Smooth muscle cell (in vitro differentiated cells): ENCODE results near the gene PRKG1. TPM values are rescaled to one million over a fixed set of nuclear protein-coding genes. Genes with fewer than 3 reads are reported as not detected.

Experiments used
- DNase-seq: peaks from one replicate; lab custom pipeline; 2025; ENCODE audit not compliant: unreplicated experiment; lab: John Stamatoyannopoulos, UW
- H2AFZ ChIP-seq: fragments of 200-600 bp; sonication (generic); 2 replicates; pipeline ENCODE4 v1.6.0; 2016; ENCODE audit warnings: antibody characterized with exemption, low read depth, mild to moderate bottlenecking
- H3F3A ChIP-seq: fragments of 200-600 bp; sonication (generic); 2 replicates; pipeline ENCODE4 v1.6.0; 2017; ENCODE audit warnings: antibody characterized with exemption, low read depth
- H3K27ac ChIP-seq: fragments of 200-600 bp; sonication (generic); 2 replicates; pipeline ENCODE4 v1.5.1; 2016; ENCODE audit warnings: low read depth, mild to moderate bottlenecking
- H3K27me3 ChIP-seq: fragments of 200-600 bp; sonication (generic); 2 replicates; pipeline ENCODE4 v1.6.1; 2016; ENCODE audit warnings: low read depth, mild to moderate bottlenecking
- H3K36me3 ChIP-seq: fragments of 200-600 bp; sonication (generic); 2 replicates; pipeline ENCODE4 v1.5.1; 2016; ENCODE audit warnings: low read depth
- H3K4me1 ChIP-seq: fragments of 200-600 bp; sonication (generic); 2 replicates; pipeline ENCODE4 v1.5.1; 2016; ENCODE audit warnings: low read depth
- H3K4me2 ChIP-seq: fragments of 200-600 bp; sonication (generic); 2 replicates; pipeline ENCODE4 v1.6.0; 2016; ENCODE audit warnings: mild to moderate bottlenecking
- H3K4me3 ChIP-seq: fragments of 200-600 bp; sonication (generic); 2 replicates; pipeline ENCODE4 v1.5.1; 2016; ENCODE audit warnings: mild to moderate bottlenecking
- H3K79me2 ChIP-seq: fragments of 200-600 bp; sonication (generic); 2 replicates; pipeline ENCODE4 v1.6.0; 2016; ENCODE audit warnings: low read depth, mild to moderate bottlenecking
- H3K9ac ChIP-seq: fragments of 200-600 bp; sonication (generic); 2 replicates; pipeline ENCODE4 v1.6.0; 2016; ENCODE audit warnings: low read depth
- H3K9me3 ChIP-seq: fragments of 200-600 bp; sonication (generic); replicated peaks from 2 replicates; pipeline ENCODE4 v1.5.1; 2016; ENCODE audit warnings: low read depth
- H4K20me1 ChIP-seq: fragments of 200-600 bp; sonication (generic); 2 replicates; pipeline ENCODE4 v1.6.0; 2016; ENCODE audit warnings: low read depth
- CTCF ChIP-seq: fragments of 200-600 bp; sonication (generic); IDR thresholded peaks from 2 replicates; pipeline ENCODE4 v1.5.1; 2017; ENCODE audit warnings: borderline replicate concordance, mild to moderate bottlenecking, antibody characterized with exemption; ENCODE audit not compliant: insufficient read depth, poor library complexity, severe bottlenecking
- WGBS: methylation state at CpG from one replicate; pipeline ENCODE4 v1.1.7; 2016; ENCODE audit warnings: low lambda C conversion rate; 5-methylcytosine and 5-hydroxymethylcytosine counted together
- polyA plus RNA-seq: library from polyadenylated mRNA; unstranded; fragments of >200 nt; fragmentation: Nextera tagmentation; extraction: Ambion mirVana; gene quantifications from 2 replicates; pipeline ENCODE4 v1.2.1, GENCODE V29; 2016
- total RNA-seq: library from RNA; depleted of rRNA; stranded (reverse); fragments of >200 nt; gene quantifications from 2 replicates; pipeline ENCODE4 v1.2.3, GENCODE V29; 2014

Gene PRKG1
- total and polyA plus RNA-seq, 2 experiments from 2014 or later, result 7.2 to 13.4 TPM

DNA sequence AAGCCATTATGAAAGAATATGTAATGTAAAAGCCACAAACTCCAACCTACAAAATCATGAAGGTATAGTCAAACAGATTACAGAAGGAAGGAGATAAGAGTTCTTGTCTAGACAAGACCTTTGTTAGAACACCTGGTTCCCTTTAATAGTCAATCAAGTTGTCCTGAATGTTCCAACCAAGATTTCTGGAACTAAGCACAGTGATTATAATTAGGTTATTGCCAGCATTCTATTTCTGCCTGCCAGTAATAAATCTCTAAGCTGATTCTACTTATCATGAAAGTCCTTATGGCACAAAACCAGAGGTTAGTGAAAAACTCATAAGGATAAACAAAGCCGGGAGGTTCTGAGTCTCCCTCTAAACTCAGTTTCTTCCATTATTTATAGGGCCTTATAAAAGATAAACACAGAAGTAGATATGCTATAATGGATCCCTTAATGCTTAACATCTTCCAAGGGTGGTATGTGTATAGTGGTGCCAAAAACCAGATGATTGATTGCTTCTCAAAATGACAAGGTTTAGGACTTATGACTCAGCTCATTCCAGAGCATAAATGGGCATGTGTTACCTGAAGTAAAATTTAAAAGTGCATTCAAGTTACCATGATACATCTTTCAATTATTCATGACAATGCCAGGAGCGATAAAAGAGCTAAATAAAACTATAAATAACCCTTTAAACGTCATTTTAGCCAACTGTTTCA, 387.9 kb downstream of the PRKG1 start:
- 51% methylated on average over 3 of the region's 3 CpGs for WGBS
- Histone ChIP-seq H4K20me1 (peaks cover 4% of the 10 kb centered on the region), H3K4me2 (no peak overlapping the region), H3K27ac (no peak overlapping the region), H3K79me2 (no peaks in the 10 kb centered on the region), H3K9ac (no peak overlapping the region), H3K9me3 (no peaks in the 10 kb centered on the region), H3K4me1 (no peaks in the 10 kb centered on the region), H3F3A (no peaks in the 10 kb centered on the region), H2AFZ (no peak overlapping the region), H3K4me3 (no peak overlapping the region), H3K27me3 (no peaks in the 10 kb centered on the region), H3K36me3 (no peaks in the 10 kb centered on the region)
- no peak for DNase-seq
- no peak for TF ChIP-seq CTCF

DNA sequence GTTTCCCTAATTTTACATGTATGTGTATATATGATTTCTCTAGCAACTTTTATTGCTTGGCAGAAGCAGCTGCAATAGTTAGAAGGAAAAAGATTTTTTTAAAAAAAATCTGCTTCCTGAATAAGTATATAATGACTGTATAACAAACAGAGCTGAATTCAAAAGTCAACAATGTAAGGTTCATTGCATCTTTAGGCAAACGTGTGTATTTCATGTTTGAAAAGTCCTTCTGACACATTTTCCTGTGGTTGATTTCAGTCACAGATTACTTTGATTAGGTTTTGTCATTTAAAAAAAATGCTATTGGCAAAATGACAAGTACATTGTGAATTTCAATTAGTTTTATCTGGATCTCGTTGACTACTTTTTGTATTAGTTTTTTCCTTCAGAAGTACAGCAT, 394.1 kb downstream of the PRKG1 start:
- 90% methylated on average over 2 of the region's 2 CpGs for WGBS
- Histone ChIP-seq H4K20me1 (peaks cover 8% of the 10 kb centered on the region), H3K27ac (no peak overlapping the region), H3F3A (no peaks in the 10 kb centered on the region), H3K4me2 (no peak overlapping the region), H3K79me2 (no peaks in the 10 kb centered on the region), H3K9ac (no peak overlapping the region), H3K4me3 (no peak overlapping the region), H2AFZ (no peak overlapping the region), H3K9me3 (no peaks in the 10 kb centered on the region), H3K4me1 (no peaks in the 10 kb centered on the region), H3K36me3 (no peaks in the 10 kb centered on the region), H3K27me3 (no peaks in the 10 kb centered on the region)
- no peak for TF ChIP-seq CTCF
- no peak for DNase-seq

DNA sequence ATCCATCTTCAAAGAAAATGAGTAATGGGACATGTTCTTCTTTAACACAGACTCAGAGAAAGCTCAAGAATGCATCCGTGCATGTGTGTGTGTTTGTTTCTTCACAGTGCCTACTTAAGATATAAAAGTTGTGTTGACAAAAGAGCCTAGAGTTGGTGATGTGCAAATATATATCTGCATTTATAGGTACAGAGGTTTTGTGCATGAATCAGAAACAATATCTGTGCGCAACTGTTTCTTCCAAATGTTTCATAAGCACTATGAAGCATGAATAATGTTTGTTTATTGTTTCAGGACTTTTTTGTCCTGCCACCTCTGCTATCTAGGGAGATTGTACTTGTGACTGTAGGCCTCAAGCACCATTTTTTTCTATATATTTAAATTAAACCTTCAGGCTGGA, 395.4 kb downstream of the PRKG1 start:
- Histone ChIP-seq H4K20me1 (peaks cover 8% of the 10 kb centered on the region), H3K27ac (no peak overlapping the region), H3K36me3 (no peaks in the 10 kb centered on the region), H3K4me2 (no peak overlapping the region), H3K4me1 (no peaks in the 10 kb centered on the region), H3K4me3 (no peak overlapping the region), H3K79me2 (no peaks in the 10 kb centered on the region), H2AFZ (no peak overlapping the region), H3K9me3 (no peaks in the 10 kb centered on the region), H3K27me3 (no peaks in the 10 kb centered on the region), H3F3A (no peaks in the 10 kb centered on the region), H3K9ac (no peak overlapping the region)
- no peak for TF ChIP-seq CTCF
- 91% methylated on average over 2 of the region's 2 CpGs for WGBS
- no peak for DNase-seq

DNA sequence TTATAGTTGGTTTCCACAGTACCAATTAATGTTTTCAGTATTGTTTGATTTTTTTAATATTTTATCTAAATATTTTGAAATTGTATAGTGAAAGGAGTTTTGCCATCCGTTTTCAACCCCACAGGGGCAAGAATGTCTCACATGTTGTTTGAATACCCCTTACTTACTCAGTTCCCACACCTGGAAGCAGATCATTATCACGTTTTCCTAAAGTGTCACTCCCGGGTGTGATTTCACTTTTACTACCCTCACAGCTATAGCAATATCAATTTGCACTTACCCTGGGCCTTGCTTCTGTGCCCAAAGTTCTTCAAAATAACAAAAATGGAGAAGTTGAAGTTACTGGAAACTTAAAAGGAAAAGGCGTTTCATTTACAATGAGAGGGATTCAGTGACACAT, 397.0 kb downstream of the PRKG1 start:
- no peak for TF ChIP-seq CTCF
- DNase-seq, result no peak
- Histone ChIP-seq H3K27ac (no peak overlapping the region), H2AFZ (no peak overlapping the region), H3K9me3 (no peaks in the 10 kb centered on the region), H3K36me3 (no peaks in the 10 kb centered on the region), H3K4me1 (no peaks in the 10 kb centered on the region), H3K27me3 (no peaks in the 10 kb centered on the region), H3K79me2 (no peaks in the 10 kb centered on the region), H3K4me3 (no peak overlapping the region), H3K4me2 (no peak overlapping the region), H3F3A (no peaks in the 10 kb centered on the region), H4K20me1 (peaks cover 4% of the 10 kb centered on the region), H3K9ac (no peak overlapping the region)
- 69% methylated on average over 4 of the region's 4 CpGs for WGBS
